Tibial nerve (tissue), 4 donors: Measurements from ENCODE around the gene TBC1D22A. TPM values are rescaled to one million over a fixed set of nuclear protein-coding genes. Genes with fewer than 3 reads are reported as not detected.

Experiments used
- DNase-seq, 2 donors: peaks; one replicate each; pipeline ENCODE4 v3.0.0-alpha.2; 2019; ENCODE audit warnings: low spot score in 2 of 2
- H3K27ac ChIP-seq, 4 donors: fragments of 200-600 bp; sonication (generic) in 3 of 4; one replicate each; pipeline ENCODE4 v1.5.1; 2017 to 2019; ENCODE audit warnings: mild to moderate bottlenecking in 1 of 4
- H3K27me3 ChIP-seq, 2 donors: fragments of 200-600 bp; sonication (generic) in 1 of 2; one replicate each; pipeline versions ENCODE4 v1.5.1 to v1.6.0; 2017 to 2019
- H3K36me3 ChIP-seq, 3 donors: fragments of 200-600 bp; sonication (generic); one replicate each; pipeline ENCODE4 v1.5.1; 2018 to 2019
- H3K4me1 ChIP-seq, 4 donors: fragments of 200-600 bp; sonication (generic) in 3 of 4; one replicate each; pipeline ENCODE4 v1.5.1; 2017 to 2019
- H3K4me3 ChIP-seq, 4 donors: fragments of 200-600 bp; sonication (generic) in 3 of 4; one replicate each; pipeline ENCODE4 v1.5.1; 2017 to 2019; ENCODE audit warnings: mild to moderate bottlenecking in 1 of 4, moderate library complexity in 1 of 4
- H3K9me3 ChIP-seq, 4 donors: fragments of 200-600 bp; sonication (generic) in 3 of 4; one replicate each; pipeline ENCODE4 v1.5.1; 2017 to 2019
- EP300 ChIP-seq, 2 donors: sonication (generic); formaldehyde crosslinking; IDR thresholded peaks; one replicate each; pipeline ENCODE4 v1.6.1; 2017; ENCODE audit warnings: antibody characterized with exemption in 2 of 2, mild to moderate bottlenecking in 1 of 2
- POLR2A ChIP-seq, 2 donors: fragments of 450-650 bp; IDR thresholded peaks; one replicate each; pipeline ENCODE4 v1.6.1; 2017; ENCODE audit warnings: antibody characterized with exemption in 2 of 2, mild to moderate bottlenecking in 2 of 2, moderate library complexity in 2 of 2
- WGBS, 2 donors: methylation state at CpG; one replicate each; pipeline ENCODE4 v1.1.5; 2018; 5-methylcytosine and 5-hydroxymethylcytosine counted together
- total RNA-seq, 4 donors: library from RNA; depleted of rRNA; stranded (reverse); fragments of >200 nt; gene quantifications; one replicate each; pipeline ENCODE4 v1.1.0, GENCODE V29; 2016
- TF ChIP-seq, protein P1 (sequence below), 5 experiments: fragments of 200-600 bp in 3 of 5; fragments of 450-650 bp in 2 of 5; sonication (generic) in 3 of 5; IDR thresholded peaks; one replicate each; pipeline ENCODE4 v1.5.1; 2016 to 2019; ENCODE audit warnings: antibody characterized with exemption in 5 of 5, mild to moderate bottlenecking in 3 of 5, moderate library complexity in 2 of 5

Gene TBC1D22A
- total RNA-seq, 4 donors from 2014 or later = 27.3 to 35.4 (median 29.3) TPM

DNA sequence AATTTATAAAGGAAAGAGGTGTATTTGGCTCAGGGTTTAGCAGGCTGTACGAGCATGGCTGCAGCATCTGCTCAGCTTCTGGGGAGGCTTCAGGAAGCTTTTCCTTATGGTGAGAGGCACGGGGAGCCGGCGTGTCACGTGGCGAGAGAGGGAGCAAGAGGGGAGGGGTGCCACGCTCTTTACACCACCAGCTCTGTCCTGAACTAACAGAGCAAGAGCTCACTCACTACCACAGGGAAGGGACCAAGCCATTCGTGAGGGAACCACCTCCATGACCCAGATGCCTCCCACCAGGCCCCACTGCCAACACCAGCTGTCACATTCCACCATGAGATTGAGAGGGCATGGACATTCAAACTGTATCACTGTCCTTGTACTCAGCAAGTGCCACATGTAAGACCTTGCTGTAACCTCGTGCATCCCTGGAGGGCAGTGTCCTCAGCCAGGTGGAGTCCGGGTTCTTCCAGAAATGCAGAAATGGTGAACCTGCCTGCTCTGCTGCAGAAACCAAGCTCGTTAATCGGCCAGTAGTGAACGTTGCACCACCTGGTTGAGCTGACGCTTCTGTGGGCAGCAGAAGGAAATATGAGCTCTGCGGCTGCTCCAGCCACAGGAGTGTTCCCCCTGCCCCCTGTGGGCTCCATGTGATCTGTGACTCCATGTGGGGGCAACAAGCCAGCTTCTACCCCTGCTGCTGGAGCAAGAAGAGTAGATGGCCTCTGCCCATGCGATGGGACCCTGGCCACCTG is 368.6 kb downstream of the TBC1D22A start:
- DNase-seq = no peak
- Histone ChIP-seq H3K4me3 (no peak overlapping the region), H3K9me3 (no peaks in the 10 kb centered on the region), H3K27me3 (no peaks in the 10 kb centered on the region), H3K27ac (no peak overlapping the region), H3K4me1 (no peaks in the 10 kb centered on the region), H3K36me3 (no peaks in the 10 kb centered on the region)
- no peak for TF ChIP-seq EP300 (IDR thresholded peaks at IDR 0.05)
- no peak for TF ChIP-seq POLR2A (IDR thresholded peaks at IDR 0.05)
- TF ChIP-seq, protein P1, sequence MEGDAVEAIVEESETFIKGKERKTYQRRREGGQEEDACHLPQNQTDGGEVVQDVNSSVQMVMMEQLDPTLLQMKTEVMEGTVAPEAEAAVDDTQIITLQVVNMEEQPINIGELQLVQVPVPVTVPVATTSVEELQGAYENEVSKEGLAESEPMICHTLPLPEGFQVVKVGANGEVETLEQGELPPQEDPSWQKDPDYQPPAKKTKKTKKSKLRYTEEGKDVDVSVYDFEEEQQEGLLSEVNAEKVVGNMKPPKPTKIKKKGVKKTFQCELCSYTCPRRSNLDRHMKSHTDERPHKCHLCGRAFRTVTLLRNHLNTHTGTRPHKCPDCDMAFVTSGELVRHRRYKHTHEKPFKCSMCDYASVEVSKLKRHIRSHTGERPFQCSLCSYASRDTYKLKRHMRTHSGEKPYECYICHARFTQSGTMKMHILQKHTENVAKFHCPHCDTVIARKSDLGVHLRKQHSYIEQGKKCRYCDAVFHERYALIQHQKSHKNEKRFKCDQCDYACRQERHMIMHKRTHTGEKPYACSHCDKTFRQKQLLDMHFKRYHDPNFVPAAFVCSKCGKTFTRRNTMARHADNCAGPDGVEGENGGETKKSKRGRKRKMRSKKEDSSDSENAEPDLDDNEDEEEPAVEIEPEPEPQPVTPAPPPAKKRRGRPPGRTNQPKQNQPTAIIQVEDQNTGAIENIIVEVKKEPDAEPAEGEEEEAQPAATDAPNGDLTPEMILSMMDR (IDR thresholded peaks at IDR 0.05) = no peak
- 83 to 86% methylated on average over 14 to 15 of the region's 16 CpGs for WGBS, 2 donors

DNA sequence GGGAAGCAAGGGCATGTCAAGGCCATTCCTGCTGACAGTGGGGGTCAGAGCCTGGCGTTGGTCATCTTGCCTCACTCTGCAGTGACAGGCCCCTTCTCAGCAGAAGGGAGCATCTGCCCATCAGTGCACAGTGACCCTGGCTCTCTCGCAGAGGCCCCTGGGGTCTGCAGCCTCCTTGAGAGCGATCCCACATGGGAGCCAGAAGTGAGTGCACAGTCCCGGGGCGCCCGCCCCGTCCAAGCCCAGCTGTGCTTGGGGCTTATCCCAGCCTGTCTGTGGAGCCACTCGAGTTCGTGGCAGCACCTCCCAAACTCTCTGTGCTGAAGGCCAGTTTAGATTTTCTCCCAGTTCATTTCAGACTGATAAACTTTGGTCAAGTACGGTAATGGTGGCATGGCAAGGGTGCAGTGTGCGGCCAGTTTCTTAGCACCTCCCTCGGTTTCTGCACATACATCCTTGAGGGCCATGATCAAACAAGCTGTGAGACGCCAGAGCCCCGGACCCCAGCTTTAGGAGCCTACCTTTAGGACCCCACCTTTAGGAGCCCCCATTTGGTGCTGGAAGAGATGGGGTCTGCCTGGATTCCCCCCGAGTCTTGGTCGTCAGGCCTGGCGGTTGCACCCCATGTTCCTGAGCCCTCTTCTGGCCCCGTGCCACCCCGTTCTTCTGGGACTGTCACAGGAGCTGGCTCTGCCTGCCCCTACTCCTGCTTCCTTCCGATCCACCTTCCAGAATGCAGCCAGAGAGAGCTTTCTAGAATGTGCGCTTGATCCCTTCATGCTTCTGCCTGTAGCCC is 369.4 kb downstream of the TBC1D22A start:
- DNase-seq = no peak
- H3K27ac ChIP-seq = no peak overlapping the region
- no peaks in the 10 kb centered on the region for H3K4me1 ChIP-seq
- no peak for TF ChIP-seq EP300 (IDR thresholded peaks at IDR 0.05)
- no peak for TF ChIP-seq POLR2A (IDR thresholded peaks at IDR 0.05)
- TF ChIP-seq, protein P1 (IDR thresholded peaks at IDR 0.05) = no peak
- H3K9me3 ChIP-seq = no peaks in the 10 kb centered on the region
- 90 to 92% methylated on average over 18 to 21 of the region's 21 CpGs for WGBS, 2 donors
- no peaks in the 10 kb centered on the region for H3K27me3 ChIP-seq
- H3K36me3 ChIP-seq = no peaks in the 10 kb centered on the region
- no peak overlapping the region for H3K4me3 ChIP-seq

DNA sequence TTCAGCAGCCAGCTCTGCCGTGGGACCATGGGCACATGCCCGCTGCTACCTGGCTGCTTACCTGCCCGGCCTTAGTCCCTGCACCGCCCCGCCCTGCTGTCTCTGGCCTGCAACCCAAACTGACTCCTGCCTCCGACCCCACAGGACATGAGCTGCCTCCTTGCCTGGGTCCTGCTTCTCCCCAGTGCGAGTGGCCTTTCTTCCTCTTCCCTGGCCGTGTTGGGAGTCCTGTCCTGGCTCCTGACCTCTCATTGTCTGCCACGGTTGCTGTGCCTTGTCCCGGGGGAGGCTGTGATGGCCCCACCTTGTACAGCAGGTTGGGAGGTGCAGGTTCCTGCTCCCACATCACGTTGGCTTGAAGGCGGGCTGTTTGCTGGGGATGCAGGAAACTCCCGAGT is 370.0 kb downstream of the TBC1D22A start:
- Histone ChIP-seq H3K9me3 (no peaks in the 10 kb centered on the region), H3K4me1 (no peaks in the 10 kb centered on the region), H3K36me3 (peaks cover 0 to 2% (median 0%) of the 10 kb centered on the region in 3 donors), H3K27me3 (no peaks in the 10 kb centered on the region), H3K27ac (no peak overlapping the region), H3K4me3 (no peak overlapping the region)
- DNase-seq = no peak
- WGBS, 2 donors = 79 to 81% methylated on average over 13 of the region's 13 CpGs
- no peak for TF ChIP-seq POLR2A (IDR thresholded peaks at IDR 0.05)

DNA sequence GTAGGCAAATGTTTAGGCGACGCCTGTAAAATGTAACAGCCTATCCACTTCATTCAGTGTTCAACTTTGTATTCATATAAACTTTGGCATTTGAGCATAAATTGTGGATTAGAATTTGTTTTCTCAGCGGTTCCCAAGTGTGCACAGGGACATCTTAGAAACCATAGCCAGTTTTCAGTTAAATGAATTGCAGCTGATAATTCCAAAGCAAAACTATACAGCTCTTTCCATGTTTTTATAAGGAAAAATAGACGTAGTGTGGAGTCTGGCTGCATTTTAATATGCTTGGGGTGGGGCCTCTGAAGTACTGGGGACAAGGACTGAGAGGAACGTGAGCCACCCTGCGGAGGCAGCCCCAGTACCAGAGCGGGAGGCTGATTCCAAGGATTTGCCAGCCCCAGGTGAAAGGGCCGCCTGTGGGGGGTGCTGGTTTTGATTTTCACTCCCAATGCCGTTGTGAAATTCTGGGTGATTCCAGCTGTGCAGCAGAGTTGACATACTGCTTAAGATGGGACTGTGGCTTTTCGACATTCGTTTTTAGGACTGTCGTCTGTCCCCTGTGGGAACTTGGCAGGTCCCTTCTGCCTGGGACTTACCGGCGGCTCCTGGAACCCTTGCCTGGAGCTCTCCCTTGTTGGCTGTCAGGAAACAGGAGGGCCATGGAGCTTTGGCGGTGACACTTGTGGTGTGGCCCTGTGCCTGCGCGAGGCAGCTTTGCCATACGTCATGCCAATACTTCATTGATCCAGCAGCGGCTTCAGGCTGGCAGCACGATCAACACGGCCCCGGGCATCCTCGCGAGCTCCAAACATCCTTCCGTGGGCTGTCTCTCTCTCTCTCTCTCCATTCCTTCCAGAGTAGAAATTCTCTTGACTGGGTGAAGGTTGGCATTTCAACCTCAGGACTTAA is 370.9 kb downstream of the TBC1D22A start:
- H3K4me3 ChIP-seq = no peak overlapping the region
- H3K27me3 ChIP-seq = no peaks in the 10 kb centered on the region
- DNase-seq = no peak
- no peaks in the 10 kb centered on the region for H3K4me1 ChIP-seq
- H3K27ac ChIP-seq = no peak overlapping the region
- no peaks in the 10 kb centered on the region for H3K9me3 ChIP-seq
- peaks cover 0 to 10% (median 0%) of the 10 kb centered on the region in 3 donors for H3K36me3 ChIP-seq
- WGBS, 2 donors = 84 to 88% methylated on average over 25 of the region's 25 CpGs
- TF ChIP-seq POLR2A (IDR thresholded peaks at IDR 0.05) (no peak), EP300 (IDR thresholded peaks at IDR 0.05) (no peak)
- TF ChIP-seq, protein P1 (IDR thresholded peaks at IDR 0.05) = no peak

DNA sequence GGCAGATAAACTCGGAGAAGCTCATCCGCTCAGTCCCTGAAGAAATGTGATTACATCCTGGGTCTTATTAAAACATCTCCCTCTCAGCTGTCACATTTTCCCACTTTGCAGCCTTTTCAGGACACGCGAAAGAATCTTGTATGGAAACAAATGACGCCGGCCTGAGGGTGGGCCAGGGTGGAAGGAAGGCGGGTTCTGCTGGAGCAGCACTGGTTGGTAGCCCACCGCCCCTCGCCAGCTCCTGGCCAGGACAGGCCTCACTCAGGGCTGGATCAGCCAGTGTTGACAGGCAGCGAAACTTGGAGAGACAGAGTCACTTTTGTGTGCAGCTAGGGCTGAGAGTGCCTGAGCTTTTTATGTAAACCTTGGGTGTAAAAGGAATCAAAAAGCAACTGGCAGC is 371.8 kb downstream of the TBC1D22A start:
- Histone ChIP-seq H3K36me3 (peaks cover 0 to 15% (median 0%) of the 10 kb centered on the region in 3 donors), H3K4me3 (no peak overlapping the region), H3K4me1 (no peaks in the 10 kb centered on the region), H3K9me3 (no peaks in the 10 kb centered on the region), H3K27me3 (no peaks in the 10 kb centered on the region), H3K27ac (no peak overlapping the region)
- no peak for DNase-seq
- TF ChIP-seq EP300 (IDR thresholded peaks at IDR 0.05) (no peak), POLR2A (IDR thresholded peaks at IDR 0.05) (no peak)
- TF ChIP-seq, protein P1 (IDR thresholded peaks at IDR 0.05) = no peak
- 80 to 82% methylated on average over 10 of the region's 10 CpGs for WGBS, 2 donors
